Endothelial cell of umbilical vein (primary cell): ENCODE measurements around the gene HDAC8. TPM values are rescaled to one million over a fixed set of nuclear protein-coding genes. Genes with fewer than 3 reads are reported as not detected.

Experiments used
- BruUV-seq: library from RNA; stranded (reverse); fragments of 400-500 nt; replicated peaks from 2 replicates; lab custom pipeline; 2021; lab: Mats Ljungman, UMichigan
- CTCF ChIA-PET: fragments of 300-600, 350-600 bp; sonication (Branson Sonifier 250); formaldehyde crosslinking; loops from one replicate; lab custom pipeline; 2021; ENCODE audit warnings: antibody characterized with exemption, inconsistent platforms; lab: Charles Lee
- POLR2A ChIA-PET: fragments of 300-600, 350-600 bp; sonication (Branson Sonifier 250); formaldehyde crosslinking; loops from one replicate; lab custom pipeline; 2021; ENCODE audit warnings: antibody characterized with exemption, inconsistent platforms; lab: Charles Lee
- DNase-seq: peaks from one replicate; pipeline ENCODE4 v3.0.0-alpha.2; 2011; ENCODE audit warnings: low read depth, low spot score
- FAIRE-seq: peaks from 2 replicates; lab custom pipeline; 2011; peaks lifted over from hg19 to GRCh38; lab: Jason Lieb, UNC
- H2AFZ ChIP-seq: 2 replicates; pipeline ENCODE4 v1.6.0; 2012; ENCODE audit warnings: low read depth, low read length, control low read depth, inconsistent platforms
- H3K27ac ChIP-seq: 2 replicates; pipeline ENCODE4 v1.5.1; 2011; ENCODE audit warnings: low read depth, mild to moderate bottlenecking, control low read depth, low read length, moderate library complexity; ENCODE audit not compliant: insufficient read depth
- H3K27me3 ChIP-seq, 2 experiments: 2 replicates each; pipeline versions ENCODE4 v1.6.0 to v1.6.1; 2011; ENCODE audit warnings: low read length in 2 of 2, mixed read lengths in 1 of 2; ENCODE audit not compliant: control insufficient read depth in 2 of 2, insufficient read depth in 2 of 2
- H3K36me3 ChIP-seq, 2 experiments: 2 replicates in 1 of 2; 3 replicates in 1 of 2; pipeline ENCODE4 v1.5.1; 2011; ENCODE audit warnings: low read length in 2 of 2, mild to moderate bottlenecking in 1 of 2, moderate library complexity in 1 of 2; ENCODE audit not compliant: control insufficient read depth in 2 of 2, insufficient read depth in 2 of 2; ENCODE audit errors: extremely low read depth in 1 of 2
- H3K4me1 ChIP-seq: 3 replicates; pipeline ENCODE4 v1.5.1; 2011; ENCODE audit warnings: mild to moderate bottlenecking, low read length; ENCODE audit not compliant: control insufficient read depth, insufficient read depth; ENCODE audit errors: extremely low read depth
- H3K4me2 ChIP-seq: 2 replicates; pipeline ENCODE4 v1.6.1; 2011; ENCODE audit warnings: low read length, control low read depth, mixed read lengths; ENCODE audit not compliant: insufficient read depth
- H3K4me3 ChIP-seq, 3 experiments: fragments of 200-600 bp in 1 of 3; sonication (generic), shearing (Covaris generic) in 1 of 3; replicated peaks in 1 of 3; 2 replicates each; pipeline ENCODE4 v1.5.1; 2011 to 2016; ENCODE audit warnings: control low read depth in 3 of 3, low read length in 3 of 3, mild to moderate bottlenecking in 2 of 3, inconsistent platforms in 1 of 3, low read depth in 1 of 3, moderate library complexity in 1 of 3; ENCODE audit not compliant: insufficient read depth in 1 of 3
- H3K79me2 ChIP-seq: 2 replicates; pipeline ENCODE4 v1.6.0; 2012; ENCODE audit warnings: low read length, inconsistent platforms; ENCODE audit not compliant: control insufficient read depth, insufficient read depth
- H3K9ac ChIP-seq: replicated peaks from 2 replicates; pipeline ENCODE3; 2011; ENCODE audit warnings: low read length, control low read depth; ENCODE audit not compliant: insufficient read depth; ENCODE audit errors: extremely low read depth
- H3K9me1 ChIP-seq: replicated peaks from 3 replicates; pipeline ENCODE4 v1.6.0; 2011; ENCODE audit warnings: mild to moderate bottlenecking, low read length; ENCODE audit not compliant: control insufficient read depth, insufficient read depth; ENCODE audit errors: extremely low read depth
- H3K9me3 ChIP-seq: replicated peaks from 2 replicates; pipeline ENCODE4 v1.5.1; 2012; ENCODE audit warnings: low read length, inconsistent platforms; ENCODE audit not compliant: control insufficient read depth, insufficient read depth
- H4K20me1 ChIP-seq: replicated peaks from 2 replicates; pipeline ENCODE3; 2011; ENCODE audit warnings: mild to moderate bottlenecking, low read length; ENCODE audit not compliant: control insufficient read depth, insufficient read depth; ENCODE audit errors: extremely low read depth
- EZH2 ChIP-seq: IDR thresholded peaks from 2 replicates; pipeline ENCODE4 v1.6.1; 2012; ENCODE audit warnings: borderline replicate concordance, low read depth, mild to moderate bottlenecking, moderate library complexity, low read length, inconsistent platforms; ENCODE audit not compliant: severe bottlenecking
- FOS ChIP-seq: IDR thresholded peaks from 2 replicates; pipeline ENCODE4 v1.6.1; 2011; ENCODE audit warnings: mild to moderate bottlenecking, low read length, moderate library complexity, borderline replicate concordance; ENCODE audit not compliant: insufficient read depth
- GATA2 ChIP-seq: IDR thresholded peaks from 2 replicates; pipeline ENCODE4 v1.7.0; 2011; ENCODE audit warnings: low read depth, mild to moderate bottlenecking, moderate library complexity, mixed read lengths, low read length; ENCODE audit not compliant: insufficient read length, insufficient read depth
- JUN ChIP-seq: IDR thresholded peaks from 2 replicates; pipeline ENCODE4 v1.6.1; 2011; ENCODE audit warnings: borderline replicate concordance, low read depth; ENCODE audit not compliant: insufficient read length, insufficient read depth
- MYC ChIP-seq: IDR thresholded peaks from one replicate; pipeline ENCODE4 v1.6.1; 2011; ENCODE audit warnings: mild to moderate bottlenecking, low read depth, low read length
- POLR2A ChIP-seq: IDR thresholded peaks from 2 replicates; pipeline ENCODE4 v1.6.1; 2012; ENCODE audit warnings: low read depth, mild to moderate bottlenecking, control low read depth, low read length
- POLR2AphosphoS5 ChIP-seq: IDR thresholded peaks from 2 replicates; pipeline ENCODE4 v1.6.1; 2012; ENCODE audit warnings: low read depth, mild to moderate bottlenecking, control low read depth, low read length, moderate library complexity; ENCODE audit not compliant: insufficient read depth
- dilution Hi-C: fragments of 300-500 bp; cut with MboI; formaldehyde crosslinking; loops from one replicate; pipeline ENCODE4 v1.15.0; 2019; ENCODE audit warnings: low sequenced_read_pairs; ENCODE audit not compliant: extremely low pct_ligation_motif_present
- intact Hi-C: fragments of 100-400 bp; cut with micrococcal nuclease; formaldehyde crosslinking; loops from one replicate; pipeline ENCODE4 v1.10.0; 2022
- polyA plus RNA-seq, 4 experiments: library from polyadenylated mRNA; depleted of rRNA in 3 of 4; stranded (reverse) in 3 of 4; unstranded in 1 of 4; fragments of >200 nt; gene quantifications; 2 replicates each; pipeline versions ENCODE4 v1.2.1 to v1.2.3, GENCODE V29; 2011 to 2012; ENCODE audit warnings: missing spikeins in 1 of 4
- total RNA-seq: library from RNA; stranded (reverse); gene quantifications from 2 replicates; pipeline ENCODE4 v1.2.3, GENCODE V29; 2021
- TF ChIP-seq, protein P1 (sequence below), 2 donors: IDR thresholded peaks; 1 replicate in 1 of 2; 2 replicates in 1 of 2; pipeline ENCODE4 v1.5.1; 2011; ENCODE audit warnings: low read length in 2 of 2, mild to moderate bottlenecking in 2 of 2, moderate library complexity in 2 of 2, control low read depth in 1 of 2, inconsistent platforms in 1 of 2, low read depth in 1 of 2; ENCODE audit not compliant: insufficient read depth in 1 of 2; ENCODE audit errors: extremely low read depth in 1 of 2
- TF ChIP-seq, protein P2 (sequence below): IDR thresholded peaks from 2 replicates; pipeline ENCODE4 v1.6.1; 2011; ENCODE audit not compliant: insufficient read depth, insufficient read length

HDAC8 gene
- total and polyA plus RNA-seq, 2 donors (not counting 3 experiments of a cell fraction or from before 2014, with no cell fraction given): 17.6 to 37.2 TPM

DNA sequence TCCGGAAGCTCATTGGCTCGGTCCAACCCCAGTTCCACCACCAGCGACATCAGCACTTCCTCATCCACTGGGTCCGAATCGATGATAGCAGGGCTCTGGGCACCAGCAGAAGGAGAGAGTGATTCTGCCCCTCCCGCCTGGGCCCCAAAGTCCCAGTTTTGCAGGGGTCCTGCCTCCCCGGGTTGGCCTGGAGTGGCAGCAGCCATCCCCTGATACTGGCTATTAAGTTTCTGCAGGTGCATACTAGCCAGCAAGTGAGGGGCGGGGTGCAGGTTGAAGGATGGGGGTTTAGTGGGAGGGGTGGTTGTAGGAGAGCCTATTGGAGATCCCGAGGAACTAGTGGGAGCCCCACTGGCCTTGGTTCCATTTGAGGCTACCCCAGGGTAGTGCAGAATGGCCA is 270.9 kb downstream of the HDAC8 start:
- ChIA-PET POLR2A (no interaction called here), CTCF (interaction anchor here (1.6 kb wide), 1 partner anchor 239 kb away, joined by 5 read pairs; no protein-coding TSS in a partner anchor)
- Histone ChIP-seq H3K27ac (no peak overlapping the region), H3K27me3 (peaks cover 45 to 54% of the 10 kb centered on the region in 2 experiments), H4K20me1 (no peaks in the 10 kb centered on the region), H3K4me1 (peaks cover 11% of the 10 kb centered on the region), H3K9me3 (no peaks in the 10 kb centered on the region), H3K9me1 (no peaks in the 10 kb centered on the region), H3K36me3 (no peaks in the 10 kb centered on the region), H3K4me2 (no peak overlapping the region), H3K9ac (no peak overlapping the region), H3K4me3 (no peak overlapping the region), H3K79me2 (no peaks in the 10 kb centered on the region), H2AFZ (no peak overlapping the region)
- dilution Hi-C loops: no loop called here
- BruUV-seq: no TSS peak
- DNase-seq (no peak), FAIRE-seq (no peak)
- TF ChIP-seq MYC (no peak), GATA2 (no peak), POLR2AphosphoS5 (no peak), EZH2 (no peak), FOS (no peak), POLR2A (no peak), JUN (no peak)
- TF ChIP-seq, protein P1, sequence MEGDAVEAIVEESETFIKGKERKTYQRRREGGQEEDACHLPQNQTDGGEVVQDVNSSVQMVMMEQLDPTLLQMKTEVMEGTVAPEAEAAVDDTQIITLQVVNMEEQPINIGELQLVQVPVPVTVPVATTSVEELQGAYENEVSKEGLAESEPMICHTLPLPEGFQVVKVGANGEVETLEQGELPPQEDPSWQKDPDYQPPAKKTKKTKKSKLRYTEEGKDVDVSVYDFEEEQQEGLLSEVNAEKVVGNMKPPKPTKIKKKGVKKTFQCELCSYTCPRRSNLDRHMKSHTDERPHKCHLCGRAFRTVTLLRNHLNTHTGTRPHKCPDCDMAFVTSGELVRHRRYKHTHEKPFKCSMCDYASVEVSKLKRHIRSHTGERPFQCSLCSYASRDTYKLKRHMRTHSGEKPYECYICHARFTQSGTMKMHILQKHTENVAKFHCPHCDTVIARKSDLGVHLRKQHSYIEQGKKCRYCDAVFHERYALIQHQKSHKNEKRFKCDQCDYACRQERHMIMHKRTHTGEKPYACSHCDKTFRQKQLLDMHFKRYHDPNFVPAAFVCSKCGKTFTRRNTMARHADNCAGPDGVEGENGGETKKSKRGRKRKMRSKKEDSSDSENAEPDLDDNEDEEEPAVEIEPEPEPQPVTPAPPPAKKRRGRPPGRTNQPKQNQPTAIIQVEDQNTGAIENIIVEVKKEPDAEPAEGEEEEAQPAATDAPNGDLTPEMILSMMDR (IDR thresholded peaks at IDR 0.05; ENCODE audit: extremely low read depth in 1 of 2, insufficient read depth in 1 of 2, low read depth in 1 of 2, low read length in 2 of 2): no peak
- TF ChIP-seq, protein P2, sequence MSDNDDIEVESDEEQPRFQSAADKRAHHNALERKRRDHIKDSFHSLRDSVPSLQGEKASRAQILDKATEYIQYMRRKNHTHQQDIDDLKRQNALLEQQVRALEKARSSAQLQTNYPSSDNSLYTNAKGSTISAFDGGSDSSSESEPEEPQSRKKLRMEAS: no peak
- intact Hi-C loops: no loop called here
